ENCODE measurements around the gene FAM163B.

GRCh38 chr9:133608382-133608781 is 807 bp downstream of the FAM163B start:
- no peak for TF ChIP-seq CTCF (IDR thresholded peaks at IDR 0.05; ENCODE audit: insufficient read depth, low read length)
- no peak for TF ChIP-seq REST (IDR thresholded peaks at IDR 0.05; ENCODE audit: insufficient replicate concordance, low read depth)
- no peak for TF ChIP-seq POLR2AphosphoS5 (IDR thresholded peaks at IDR 0.05; ENCODE audit: low read depth)
